ENCODE data around the gene TGFBR2. TPM values are rescaled to one million over a fixed set of nuclear protein-coding genes. Genes with fewer than 3 reads are reported as not detected.

Gene TGFBR2
- polyA plus RNA-seq, 3 donors = 46.6 to 60.3 (median 57.0) TPM

DNA sequence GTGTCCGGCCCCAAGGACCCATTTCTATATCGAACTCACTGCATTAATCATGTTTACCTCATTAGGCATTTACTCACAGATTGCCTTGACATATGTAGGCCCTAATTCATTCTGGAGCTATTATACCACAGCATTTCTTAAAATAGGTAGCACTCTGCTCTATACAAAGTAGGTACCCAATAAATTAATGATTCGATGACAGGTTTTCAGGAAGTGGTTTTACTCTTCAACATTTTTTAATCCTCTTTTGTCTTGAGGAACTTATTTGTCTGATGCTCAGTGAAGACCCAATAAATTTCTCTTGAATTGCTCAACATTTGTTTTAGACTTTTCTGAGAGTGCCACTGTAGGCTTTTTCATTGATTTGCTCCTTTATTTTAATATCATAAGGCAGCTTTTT, 12.1 kb downstream of the TGFBR2 start:
- peak overlapping the region in 1 of 2 donors; percentile 29 for H3K27ac ChIP-seq (ENCODE audit: low read depth in 1 of 2, low read length in 2 of 2)
- peaks cover 100% of the 10 kb centered on the region for H4K20me1 ChIP-seq (ENCODE audit: insufficient read depth, low read length)
- no peak overlapping the region for H2AFZ ChIP-seq (ENCODE audit: insufficient read depth, low read depth, low read length, poor library complexity, severe bottlenecking)
- peak overlapping the region in 4 of 7 donors; percentile 19 to 70 (median 42) for H3K27ac Mint-ChIP-seq
- peaks cover 53 to 64% of the 10 kb centered on the region in 2 donors for H3K4me1 ChIP-seq (ENCODE audit: control insufficient read depth in 1 of 2, insufficient read depth in 2 of 2, low read length in 2 of 2)
- intact Hi-C loops (cut with micrococcal nuclease) = no loop called here
- no peak overlapping the region for H3K4me3 Mint-ChIP-seq
- peaks cover 87% of the 10 kb centered on the region for H3K4me1 Mint-ChIP-seq
- H3K36me3 ChIP-seq (replicated peaks in 1 of 2; ENCODE audit: control insufficient read depth in 1 of 2, insufficient read depth in 2 of 2, low read length in 2 of 2) = peaks cover 0 to 4% of the 10 kb centered on the region in 2 donors
- no peak overlapping the region for H3K4me3 ChIP-seq (replicated peaks in 1 of 3; ENCODE audit: low read depth in 2 of 3, low read length in 3 of 3)
- no peaks in the 10 kb centered on the region for H3K27me3 ChIP-seq (ENCODE audit: control insufficient read depth in 2 of 2, insufficient read depth in 2 of 2, low read length in 2 of 2)
- peaks cover 31 to 42% of the 10 kb centered on the region in 2 donors for H3K36me3 Mint-ChIP-seq
- WGBS (ENCODE audit: insufficient coverage) = 40% methylated on average over 2 of the region's 3 CpGs
- no peak for DNase-seq
- peaks cover 100% of the 10 kb centered on the region for H3K79me2 ChIP-seq (ENCODE audit: insufficient read depth, low read length)
- H3K9ac ChIP-seq (ENCODE audit: insufficient read depth, low read length, poor library complexity, severe bottlenecking) = no peak overlapping the region
- no peak overlapping the region for H3K4me2 ChIP-seq (replicated peaks; ENCODE audit: extremely low read depth, low read length, poor library complexity, severe bottlenecking)
- no peaks in the 10 kb centered on the region for H3K27me3 Mint-ChIP-seq (ENCODE audit: low read depth in 3 of 3)
- H3K9me3 ChIP-seq (replicated peaks in 1 of 2; ENCODE audit: control insufficient read depth in 1 of 2, insufficient read depth in 1 of 2, low read length in 2 of 2) = no peaks in the 10 kb centered on the region
- peaks cover 0 to under 1% (median 0%) of the 10 kb centered on the region in 7 donors for H3K9me3 Mint-ChIP-seq
- TF ChIP-seq, protein P1, sequence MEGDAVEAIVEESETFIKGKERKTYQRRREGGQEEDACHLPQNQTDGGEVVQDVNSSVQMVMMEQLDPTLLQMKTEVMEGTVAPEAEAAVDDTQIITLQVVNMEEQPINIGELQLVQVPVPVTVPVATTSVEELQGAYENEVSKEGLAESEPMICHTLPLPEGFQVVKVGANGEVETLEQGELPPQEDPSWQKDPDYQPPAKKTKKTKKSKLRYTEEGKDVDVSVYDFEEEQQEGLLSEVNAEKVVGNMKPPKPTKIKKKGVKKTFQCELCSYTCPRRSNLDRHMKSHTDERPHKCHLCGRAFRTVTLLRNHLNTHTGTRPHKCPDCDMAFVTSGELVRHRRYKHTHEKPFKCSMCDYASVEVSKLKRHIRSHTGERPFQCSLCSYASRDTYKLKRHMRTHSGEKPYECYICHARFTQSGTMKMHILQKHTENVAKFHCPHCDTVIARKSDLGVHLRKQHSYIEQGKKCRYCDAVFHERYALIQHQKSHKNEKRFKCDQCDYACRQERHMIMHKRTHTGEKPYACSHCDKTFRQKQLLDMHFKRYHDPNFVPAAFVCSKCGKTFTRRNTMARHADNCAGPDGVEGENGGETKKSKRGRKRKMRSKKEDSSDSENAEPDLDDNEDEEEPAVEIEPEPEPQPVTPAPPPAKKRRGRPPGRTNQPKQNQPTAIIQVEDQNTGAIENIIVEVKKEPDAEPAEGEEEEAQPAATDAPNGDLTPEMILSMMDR (IDR thresholded peaks at IDR 0.05) = no peak

DNA sequence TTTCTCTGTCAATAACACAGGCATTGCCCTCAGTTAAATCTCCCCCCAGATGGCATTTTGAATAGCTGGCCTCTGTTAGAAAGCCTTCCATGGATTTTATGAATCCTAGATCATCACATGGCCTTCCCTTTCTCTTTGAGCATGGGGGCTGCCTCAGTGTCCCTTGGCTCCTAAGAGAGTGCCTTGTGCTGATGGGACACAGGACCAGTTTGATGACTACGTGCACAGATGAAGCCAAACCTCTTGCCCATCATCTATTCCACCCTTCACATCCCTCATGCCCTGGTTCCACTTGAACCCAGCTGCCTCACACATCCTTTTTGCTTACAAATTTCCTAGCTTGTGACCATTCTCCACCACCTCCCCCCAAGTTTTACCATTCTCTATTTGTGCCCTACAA, 12.9 kb downstream of the TGFBR2 start:
- H3K36me3 ChIP-seq (replicated peaks in 1 of 2; ENCODE audit: control insufficient read depth in 1 of 2, insufficient read depth in 2 of 2, low read length in 2 of 2) = peaks cover 0 to 11% of the 10 kb centered on the region in 2 donors
- peaks cover 100% of the 10 kb centered on the region for H4K20me1 ChIP-seq (ENCODE audit: insufficient read depth, low read length)
- no peak overlapping the region for H2AFZ ChIP-seq (ENCODE audit: insufficient read depth, low read depth, low read length, poor library complexity, severe bottlenecking)
- peaks cover 37 to 45% of the 10 kb centered on the region in 2 donors for H3K36me3 Mint-ChIP-seq
- peaks cover 50 to 63% of the 10 kb centered on the region in 2 donors for H3K4me1 ChIP-seq (ENCODE audit: control insufficient read depth in 1 of 2, insufficient read depth in 2 of 2, low read length in 2 of 2)
- DNase-seq = no peak
- peaks cover 87% of the 10 kb centered on the region for H3K4me1 Mint-ChIP-seq
- H3K79me2 ChIP-seq (ENCODE audit: insufficient read depth, low read length) = peaks cover 100% of the 10 kb centered on the region
- no peak overlapping the region for H3K4me3 Mint-ChIP-seq
- no peaks in the 10 kb centered on the region for H3K27me3 Mint-ChIP-seq (ENCODE audit: low read depth in 3 of 3)
- no peaks in the 10 kb centered on the region for H3K9me3 ChIP-seq (replicated peaks in 1 of 2; ENCODE audit: control insufficient read depth in 1 of 2, insufficient read depth in 1 of 2, low read length in 2 of 2)
- WGBS (ENCODE audit: insufficient coverage) = no CpG with 5 or more reads among the region's 1 CpG
- H3K27ac Mint-ChIP-seq = peak overlapping the region in 5 of 7 donors; percentile 5 to 70 (median 45)
- TF ChIP-seq, protein P1 (IDR thresholded peaks at IDR 0.05) = no peak
- H3K4me3 ChIP-seq (replicated peaks in 1 of 3; ENCODE audit: low read depth in 2 of 3, low read length in 3 of 3) = no peak overlapping the region
- H3K27me3 ChIP-seq (ENCODE audit: control insufficient read depth in 2 of 2, insufficient read depth in 2 of 2, low read length in 2 of 2) = no peaks in the 10 kb centered on the region
- H3K9ac ChIP-seq (ENCODE audit: insufficient read depth, low read length, poor library complexity, severe bottlenecking) = no peak overlapping the region
- peak overlapping the region in 1 of 2 donors; percentile 29 for H3K27ac ChIP-seq (ENCODE audit: low read depth in 1 of 2, low read length in 2 of 2)
- H3K4me2 ChIP-seq (replicated peaks; ENCODE audit: extremely low read depth, low read length, poor library complexity, severe bottlenecking) = no peak overlapping the region
- H3K9me3 Mint-ChIP-seq = peaks cover 0 to 4% (median 0%) of the 10 kb centered on the region in 7 donors
- intact Hi-C loops (cut with micrococcal nuclease) = no loop called here

All from CD14-positive monocyte (primary cell).